ENCODE results near the gene JAZF1.

GRCh38 chr7:27802999-27803398, 377.6 kb downstream of the JAZF1 start:
- no peak for TF ChIP-seq CTCF (IDR thresholded peaks at IDR 0.05)
- TF ChIP-seq EZH2 (IDR thresholded peaks at IDR 0.05; ENCODE audit: borderline replicate concordance, insufficient read depth, low read depth, low read length, poor library complexity, severe bottlenecking): no peak

Data from B cell (primary cell).